Stimulated activated CD4-positive, alpha-beta T cell treated with anti-CD3 and anti-CD28 coated beads, Interleukin-15, amount 100 ng/mL, for 24 hours (primary cell): ENCODE measurements around the gene SREBF2.
"Not testable (repeated sequence)": the region's sequence is repeated elsewhere in the genome, so short reads cannot be mapped to it uniquely, and the experiment has no call there.

ENCODE experiments used
- DNase-seq: peaks from one replicate; pipeline ENCODE4 v3.0.0-alpha.2; 2020

Gene SREBF2

DNA sequence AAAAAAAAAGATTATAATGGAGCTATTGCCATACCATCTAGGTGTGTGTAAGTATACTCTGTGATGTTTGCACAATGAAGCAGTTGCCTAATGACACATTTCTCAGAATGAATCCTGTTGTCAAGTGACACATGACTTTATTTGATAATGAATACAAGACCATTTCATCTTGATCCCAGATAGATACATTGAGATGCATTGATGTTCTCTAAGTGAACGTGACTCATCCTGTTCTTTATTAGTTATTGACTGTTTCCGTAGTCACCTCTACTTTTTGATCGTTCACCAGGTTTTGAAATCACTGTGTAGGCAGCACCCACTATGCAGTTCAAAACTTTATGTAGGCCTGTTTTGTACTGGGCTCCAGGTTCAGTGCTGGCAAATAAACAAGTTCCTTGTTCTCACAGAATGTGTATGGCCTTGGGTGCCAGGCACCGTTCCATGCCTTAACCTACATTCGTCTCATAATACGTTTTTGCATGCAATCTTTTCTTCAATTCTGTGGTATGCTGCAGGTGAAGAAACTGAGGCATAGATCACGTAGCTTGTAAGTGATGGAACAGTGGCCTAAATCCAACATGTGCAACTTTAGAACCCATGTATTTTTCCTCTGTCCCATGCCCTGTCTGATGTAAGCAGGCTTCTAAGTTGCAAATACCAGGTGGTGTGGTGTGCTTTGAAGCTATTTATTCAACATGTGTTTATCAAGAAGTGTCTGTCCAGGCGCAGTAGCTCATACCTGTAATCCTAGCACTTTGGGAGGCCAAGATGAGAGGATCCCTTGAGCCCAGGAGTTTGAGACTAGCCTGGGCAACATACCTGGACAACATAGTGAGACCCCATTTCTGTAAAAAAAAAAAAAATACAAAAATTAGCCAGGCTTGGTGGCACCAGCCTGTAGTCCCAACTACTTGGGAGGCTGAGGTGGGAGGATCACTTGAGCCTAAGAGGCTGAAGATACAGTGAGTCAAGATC lies 10.4 kb downstream of the SREBF2 start:
- peak; percentile 36 for DNase-seq

DNA sequence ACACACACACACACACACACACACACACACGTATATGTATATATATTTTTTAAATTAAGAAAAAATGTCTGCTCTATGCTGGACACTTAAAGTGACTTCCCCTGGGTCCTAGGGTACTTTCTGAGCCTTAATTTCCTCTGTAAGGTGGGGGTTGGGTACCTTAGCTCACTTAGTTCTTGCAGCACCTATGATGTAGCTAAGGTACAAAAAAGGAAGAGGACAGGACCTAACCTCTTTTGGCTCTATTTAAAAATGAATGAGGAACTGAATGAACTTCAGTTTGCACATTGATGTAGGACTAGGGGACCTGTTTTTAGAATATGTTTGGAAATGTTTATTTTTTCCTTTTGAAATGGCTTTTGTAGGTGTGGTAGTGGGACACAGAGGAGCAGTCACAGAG lies 11.1 kb downstream of the SREBF2 start:
- no peak for DNase-seq

DNA sequence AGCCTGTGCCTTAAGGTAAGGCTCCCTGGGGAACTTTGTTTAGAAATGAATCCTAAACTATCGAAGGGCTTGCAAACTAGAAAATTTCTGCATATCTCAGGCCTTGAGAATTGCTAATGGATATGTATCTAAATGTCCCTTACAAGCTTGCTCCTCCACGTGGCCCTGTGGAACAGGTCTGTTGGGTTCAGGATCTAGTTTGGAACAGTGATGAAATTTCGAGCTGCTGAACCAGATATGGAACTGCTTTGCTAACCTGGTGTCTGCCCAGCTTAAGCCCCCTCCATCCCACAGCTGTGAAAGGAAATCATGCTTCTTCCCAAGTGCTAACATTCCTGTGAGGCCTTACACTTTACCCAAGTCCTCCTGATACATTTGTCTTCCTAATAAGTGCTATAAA lies 11.6 kb downstream of the SREBF2 start:
- no peak for DNase-seq

DNA sequence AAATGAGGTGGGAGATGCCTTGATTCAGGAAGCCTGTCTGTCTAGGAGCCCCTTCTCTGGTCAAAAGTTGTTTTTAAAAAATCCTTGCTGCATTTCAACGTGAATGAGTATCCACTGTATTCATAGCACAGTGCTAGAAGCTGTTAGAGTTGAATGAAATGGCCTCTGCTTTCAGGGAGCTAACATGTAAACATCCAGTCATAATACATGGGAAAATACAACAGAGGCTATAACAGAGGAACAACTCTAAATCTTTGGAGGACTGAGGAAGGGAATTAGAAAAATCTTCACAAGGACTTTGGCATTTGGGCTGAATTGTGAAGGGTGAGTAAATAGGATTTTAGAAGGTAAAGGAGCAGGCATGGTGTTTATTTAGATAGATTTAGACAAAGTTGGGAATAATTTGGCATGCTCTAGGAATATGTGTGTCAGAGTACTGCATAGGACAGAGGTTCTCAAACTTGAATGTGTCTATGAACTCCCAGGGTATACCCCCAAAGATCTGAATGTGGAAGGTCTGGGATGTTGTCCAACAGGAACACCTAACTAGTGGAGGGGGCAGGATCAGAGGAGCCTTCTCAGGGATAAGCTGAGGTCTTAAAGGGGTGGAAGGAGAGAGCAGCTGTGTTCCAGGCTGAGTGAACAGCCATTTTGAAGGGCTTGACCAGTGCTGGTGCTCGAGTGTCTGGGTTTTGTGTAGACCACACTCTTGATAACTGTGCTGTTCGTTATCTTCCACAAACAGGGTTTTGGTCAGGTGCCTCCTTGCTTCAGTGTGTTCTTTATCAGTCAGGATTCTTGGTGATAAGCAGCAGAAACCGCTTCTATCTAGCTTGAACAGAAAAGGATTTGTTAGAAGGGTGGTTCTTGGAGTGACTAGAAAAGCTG lies 12.7 kb downstream of the SREBF2 start:
- no peak for DNase-seq

- no peak for DNase-seq
Observed at GRCh38 chr22:41846268-41846987, 13.5 kb downstream of the SREBF2 start.

GRCh38 chr22:41847300-41847699 lies 14.4 kb downstream of the SREBF2 start:
- no peak for DNase-seq

GRCh38 chr22:41848468-41848867 lies 15.6 kb downstream of the SREBF2 start:
- no peak for DNase-seq

DNA sequence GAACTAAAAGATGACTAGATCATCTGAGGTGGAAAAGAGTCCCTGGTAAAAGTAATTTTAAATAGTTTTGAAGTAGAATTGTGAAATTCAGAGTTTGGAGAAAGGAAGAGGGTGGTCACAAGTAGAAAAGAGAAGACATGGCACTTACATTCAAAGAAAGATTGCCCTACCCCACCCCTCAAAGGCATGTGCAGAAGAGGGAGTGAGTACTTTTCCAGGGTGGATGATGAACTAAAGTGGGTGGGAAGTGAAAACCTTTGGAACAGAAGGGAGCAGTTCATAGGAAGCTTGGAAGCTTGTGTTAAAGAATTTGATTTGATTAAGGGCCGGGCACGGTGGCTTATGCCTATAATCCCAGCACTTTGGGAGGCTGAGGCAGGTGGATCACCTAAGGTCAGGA lies 23.6 kb downstream of the SREBF2 start:
- no peak for DNase-seq

- DNase-seq, result peak; percentile 89
Observed at GRCh38 chr22:41857155-41857859, 24.4 kb downstream of the SREBF2 start.

- no peak for DNase-seq
Observed at GRCh38 chr22:41857860-41858199, 24.9 kb downstream of the SREBF2 start.

- DNase-seq, result peak; percentile 59
Observed at GRCh38 chr22:41862160-41862529, 29.2 kb downstream of the SREBF2 start.

DNA sequence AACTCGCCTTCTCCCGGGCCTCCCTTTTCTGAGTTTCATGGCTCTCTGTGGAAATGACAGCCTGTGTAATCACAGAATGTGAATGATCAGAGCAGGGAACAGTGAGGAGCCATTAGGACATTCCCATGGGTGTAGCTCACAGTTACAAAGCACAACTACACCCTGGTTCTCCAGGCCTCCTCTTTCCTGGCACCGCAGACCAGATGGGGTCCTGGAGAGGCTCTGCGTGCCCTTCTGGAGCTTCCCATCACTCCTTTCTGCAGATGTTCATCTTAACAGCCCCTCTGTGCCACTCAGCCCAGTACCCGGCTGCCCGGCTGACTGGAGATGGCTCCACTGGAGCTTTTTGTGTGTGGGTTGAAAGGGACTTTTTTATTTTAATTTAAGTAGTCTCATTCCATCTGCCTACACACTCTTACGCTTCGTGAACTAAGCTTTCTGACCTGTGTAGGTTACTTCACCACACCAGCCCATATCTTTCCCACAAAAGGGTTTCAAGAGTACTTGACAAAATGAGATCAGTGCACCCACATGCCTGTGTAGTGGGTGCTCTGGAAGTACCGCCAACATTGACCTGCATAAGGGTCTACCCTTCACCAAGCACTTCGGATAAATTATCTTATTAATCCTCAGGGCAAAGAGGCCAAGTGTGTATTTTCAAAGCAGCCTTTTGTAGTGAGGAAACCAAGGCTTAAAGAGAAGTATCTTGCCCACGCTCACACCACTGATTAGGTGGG lies 29.8 kb downstream of the SREBF2 start:
- DNase-seq, result peak; percentile 75

GRCh38 chr22:41863472-41863871 lies 30.6 kb downstream of the SREBF2 start:
- DNase-seq, result no peak

- DNase-seq, result no peak
Observed at GRCh38 chr22:41868556-41868955, 35.7 kb downstream of the SREBF2 start.

DNA sequence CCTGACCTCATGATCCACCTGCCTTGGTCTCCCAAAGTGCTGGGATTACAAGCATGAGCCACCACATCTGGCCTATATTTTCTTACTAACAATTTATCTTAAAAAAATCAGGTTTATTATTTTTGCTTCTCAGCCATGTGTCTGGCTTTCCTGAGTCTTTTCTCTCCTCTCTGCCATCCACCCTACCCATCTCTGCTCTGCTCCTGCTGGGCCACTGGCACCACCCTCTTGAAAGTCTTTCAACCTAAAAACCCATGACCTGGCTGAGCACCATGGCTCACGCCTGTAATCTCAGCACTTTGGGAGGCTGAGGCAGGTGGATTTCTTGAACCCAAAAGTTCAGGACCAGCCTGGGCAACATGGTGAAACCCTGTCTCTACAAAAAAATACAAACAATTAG lies 37.2 kb downstream of the SREBF2 start:
- DNase-seq, result not testable (repeated sequence)

DNA sequence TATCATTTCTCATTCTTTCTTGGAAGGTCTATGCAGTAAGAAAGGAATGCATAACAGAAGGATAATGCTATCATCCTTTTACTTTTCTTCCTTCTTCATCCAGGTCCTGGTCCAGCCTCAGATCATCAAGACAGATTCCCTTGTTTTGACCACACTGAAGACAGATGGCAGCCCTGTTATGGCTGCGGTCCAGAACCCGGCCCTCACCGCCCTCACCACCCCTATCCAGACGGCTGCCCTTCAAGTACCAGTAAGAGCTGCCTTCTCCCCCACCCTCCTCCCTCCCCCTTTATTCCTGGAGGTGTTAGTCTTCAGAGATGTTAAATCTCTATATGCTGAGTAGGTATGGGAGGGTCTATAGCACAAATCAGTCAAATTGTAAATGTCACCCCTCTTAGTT lies 37.9 kb downstream of the SREBF2 start:
- no peak for DNase-seq

- peak; percentile 53 for DNase-seq
Observed at GRCh38 chr22:41873391-41873790, 40.5 kb downstream of the SREBF2 start.

- DNase-seq, result no peak
Observed at GRCh38 chr22:41874090-41874489, 41.2 kb downstream of the SREBF2 start.

DNA sequence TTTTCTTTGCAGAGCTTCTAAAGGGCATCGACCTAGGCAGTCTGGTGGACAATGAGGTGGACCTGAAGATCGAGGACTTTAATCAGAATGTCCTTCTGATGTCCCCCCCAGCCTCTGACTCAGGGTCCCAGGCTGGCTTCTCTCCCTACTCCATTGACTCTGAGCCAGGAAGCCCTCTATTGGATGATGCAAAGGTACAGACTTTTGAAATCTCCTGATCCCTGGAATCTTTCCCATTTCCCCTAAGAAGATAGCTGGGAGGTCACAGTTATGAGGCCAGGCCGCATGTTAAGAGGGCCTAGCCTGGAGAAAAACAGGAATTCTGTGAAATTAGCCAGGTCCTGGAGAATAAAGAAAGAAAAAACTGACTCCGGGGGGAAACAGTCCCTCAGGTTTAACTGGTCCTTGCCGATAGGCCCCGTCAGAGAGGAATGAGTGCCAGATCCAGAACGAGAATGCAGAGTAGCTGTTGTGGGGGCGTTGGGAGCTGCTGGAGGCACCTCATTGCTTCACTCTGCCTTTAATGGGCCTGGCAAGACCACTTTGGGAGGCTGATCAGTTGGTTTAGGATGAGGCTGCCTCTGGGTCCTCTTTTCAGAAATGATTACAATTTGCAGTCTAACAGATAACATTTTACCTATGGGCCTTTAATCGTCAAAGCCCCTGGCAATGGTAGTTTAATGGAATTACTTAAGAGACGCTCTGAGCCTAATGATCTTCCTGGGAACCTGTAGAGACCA lies 42.8 kb downstream of the SREBF2 start:
- no peak for DNase-seq

DNA sequence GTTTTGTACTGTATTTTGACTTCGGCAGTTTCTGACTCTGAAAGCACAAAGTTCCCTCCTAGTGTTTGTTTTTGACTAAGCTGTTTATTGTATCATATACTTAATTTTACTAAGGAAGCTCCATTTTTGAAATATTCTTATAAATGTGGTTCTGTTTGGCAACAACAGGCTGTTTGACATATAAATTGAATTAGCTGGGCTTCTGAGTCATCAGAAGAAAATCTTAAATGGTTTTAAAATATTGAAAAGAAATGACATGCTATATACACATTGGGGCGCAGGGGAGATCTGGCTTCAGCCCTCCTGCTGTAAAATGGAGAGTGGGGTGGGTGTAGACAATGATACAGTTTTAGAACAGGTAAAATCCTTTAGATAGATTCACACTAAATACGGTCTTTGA lies 43.4 kb downstream of the SREBF2 start:
- DNase-seq, result no peak

DNA sequence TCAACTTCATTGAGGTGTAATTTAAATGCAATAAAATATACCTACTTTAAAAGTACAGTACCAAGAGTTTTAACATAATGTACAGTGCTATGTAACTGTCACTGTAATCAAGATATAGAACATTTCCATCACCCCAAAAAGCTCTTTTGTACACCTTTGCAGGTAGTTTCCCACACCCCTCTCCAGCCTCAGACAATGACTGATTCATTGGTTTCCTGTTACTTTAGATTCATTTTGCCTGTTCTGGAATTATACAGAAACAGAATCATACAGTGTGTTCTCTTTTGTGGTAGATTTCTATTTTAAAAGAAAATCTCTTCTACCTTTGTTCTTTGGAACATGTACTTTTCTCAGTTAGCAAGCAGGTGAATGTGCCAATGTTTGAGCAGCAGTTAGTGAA lies 43.8 kb downstream of the SREBF2 start:
- DNase-seq, result no peak
